Esophagus muscularis mucosa (tissue), 4 donors: ENCODE data around the gene BCAS3. TPM values are rescaled to one million over a fixed set of nuclear protein-coding genes. Genes with fewer than 3 reads are reported as not detected.

Source experiments
- DNase-seq: peaks from one replicate; pipeline ENCODE4 v3.0.0-alpha.2; 2017; ENCODE audit errors: extremely low spot score
- H3K27ac ChIP-seq, 4 donors: fragments of 200-600 bp; sonication (generic); replicated peaks in 1 of 4; 1 replicate in 3 of 4; 2 replicates in 1 of 4; pipeline ENCODE4 v1.5.1; 2016 to 2019; ENCODE audit warnings: mild to moderate bottlenecking in 1 of 4
- H3K27me3 ChIP-seq, 4 donors: fragments of 200-600 bp; sonication (generic); one replicate each; pipeline versions ENCODE4 v1.5.1 to v1.6.0; 2016 to 2019
- H3K36me3 ChIP-seq, 4 donors: fragments of 200-600 bp; sonication (generic); one replicate each; pipeline ENCODE4 v1.5.1; 2016 to 2019
- H3K4me1 ChIP-seq, 4 donors: fragments of 200-600 bp; sonication (generic); one replicate each; pipeline ENCODE4 v1.5.1; 2016 to 2019
- H3K4me3 ChIP-seq, 4 donors: fragments of 200-600 bp; sonication (generic); 1 replicate in 2 of 4; 2 replicates in 2 of 4; pipeline ENCODE4 v1.5.1; 2016 to 2019; ENCODE audit warnings: mild to moderate bottlenecking in 4 of 4, moderate library complexity in 1 of 4
- H3K9me3 ChIP-seq, 4 donors: fragments of 200-600 bp; sonication (generic); 1 replicate in 3 of 4; 2 replicates in 1 of 4; pipeline ENCODE4 v1.5.1; 2016 to 2019
- CTCF ChIP-seq, 3 experiments: fragments of 200-600 bp in 2 of 3; fragments of 450-650 bp in 1 of 3; sonication (generic) in 2 of 3; IDR thresholded peaks; one replicate each; pipeline ENCODE4 v1.5.1; 2017 to 2019; ENCODE audit warnings: antibody characterized with exemption in 3 of 3, mild to moderate bottlenecking in 2 of 3, moderate library complexity in 1 of 3
- EP300 ChIP-seq: sonication (generic); formaldehyde crosslinking; IDR thresholded peaks from one replicate; pipeline ENCODE4 v1.6.1; 2017; ENCODE audit warnings: antibody characterized with exemption
- POLR2A ChIP-seq: fragments of 450-650 bp; IDR thresholded peaks from one replicate; pipeline ENCODE4 v1.6.1; 2017; ENCODE audit warnings: antibody characterized with exemption, moderate library complexity, mild to moderate bottlenecking, low read depth
- POLR2AphosphoS5 ChIP-seq, 2 donors: sonication (generic); formaldehyde crosslinking; IDR thresholded peaks; one replicate each; pipeline ENCODE4 v1.6.1; 2017; ENCODE audit warnings: antibody characterized with exemption in 2 of 2
- WGBS: methylation state at CpG from one replicate; pipeline ENCODE4 v1.1.5; 2018; 5-methylcytosine and 5-hydroxymethylcytosine counted together
- intact Hi-C: fragments of 100-400 bp; cut with DNase I; formaldehyde crosslinking; loops from one replicate; pipeline ENCODE4 v1.15.1; 2023
- total RNA-seq, 4 donors: library from RNA; depleted of rRNA; stranded (reverse); fragments of >200 nt; gene quantifications; one replicate each; pipeline versions ENCODE4 v1.1.0 to v1.2.1, GENCODE V29; 2016

BCAS3 gene
- total RNA-seq, 4 donors from 2014 or later, result 17.4 to 25.7 (median 19.5) TPM

DNA sequence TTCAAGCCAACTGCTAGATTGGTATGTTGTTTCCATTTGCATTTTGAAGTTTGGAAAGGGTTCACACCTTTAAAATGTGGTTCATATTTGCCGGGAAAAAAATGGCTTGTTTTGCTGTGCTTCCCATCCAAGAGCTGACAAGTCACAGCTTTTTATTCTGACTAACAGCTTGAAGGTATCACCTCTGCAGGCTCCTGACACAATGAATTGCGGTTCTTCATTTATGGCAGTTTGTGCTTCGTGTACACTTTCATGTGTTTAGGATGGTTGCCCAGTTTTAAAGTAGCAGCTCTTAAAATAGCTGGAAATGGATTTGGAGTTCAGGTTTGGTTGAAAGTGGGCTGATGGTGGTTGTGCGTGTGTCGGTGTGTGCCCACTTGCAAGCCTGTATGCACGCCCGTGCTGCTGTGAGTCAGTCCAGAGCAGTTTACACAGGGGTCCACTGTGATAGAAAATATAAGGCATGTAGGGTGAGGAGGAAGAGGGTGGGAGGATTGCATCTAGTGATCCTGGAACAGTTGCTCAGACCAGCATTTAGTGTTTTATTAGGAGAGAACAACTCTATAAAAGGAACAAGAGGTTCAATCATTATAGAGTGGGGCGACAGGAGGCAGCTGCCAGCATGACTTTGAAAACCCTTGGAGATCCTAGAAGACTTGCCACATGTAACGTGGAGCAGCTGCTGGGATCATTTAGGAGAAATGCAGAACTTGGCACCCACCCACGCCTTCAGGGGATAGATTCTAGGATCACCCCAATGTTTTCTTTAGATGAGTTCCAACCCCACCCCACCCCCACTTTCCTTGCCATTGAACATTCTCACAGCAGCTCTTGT, 614.0 kb downstream of the BCAS3 start:
- DNase-seq, result no peak

GRCh38 chr17:61294286-61294685, 616.6 kb downstream of the BCAS3 start:
- H3K27ac ChIP-seq, result peak overlapping the region; percentile 8 to 62 (median 32)
- intact Hi-C loops, result no loop called here
- no peak for TF ChIP-seq CTCF (IDR thresholded peaks at IDR 0.05)
- no peak for TF ChIP-seq POLR2AphosphoS5 (IDR thresholded peaks at IDR 0.05)
- TF ChIP-seq POLR2A, result no peak
- TF ChIP-seq EP300, result no peak
- no peaks in the 10 kb centered on the region for H3K9me3 ChIP-seq
- WGBS, result 81% methylated on average over 2 of the region's 2 CpGs
- no peaks in the 10 kb centered on the region for H3K36me3 ChIP-seq
- H3K4me3 ChIP-seq, result no peak overlapping the region
- peaks cover 12 to 45% (median 44%) of the 10 kb centered on the region in 4 donors for H3K4me1 ChIP-seq
- DNase-seq, result no peak
- H3K27me3 ChIP-seq, result no peaks in the 10 kb centered on the region

More for the DNA sequence above, 614.0 kb downstream of the BCAS3 start:
- peaks cover 17 to 61% (median 51%) of the 10 kb centered on the region in 4 donors for H3K4me1 ChIP-seq
- no peaks in the 10 kb centered on the region for H3K27me3 ChIP-seq
- 31% methylated on average over 10 of the region's 10 CpGs for WGBS
- H3K9me3 ChIP-seq, result no peaks in the 10 kb centered on the region
- H3K27ac ChIP-seq, result peak overlapping the region; percentile 31 to 63 (median 56)
- intact Hi-C loops, result no loop called here
- no peak for TF ChIP-seq EP300
- TF ChIP-seq POLR2AphosphoS5 (IDR thresholded peaks at IDR 0.05), result peak; percentile 42 to 51
- TF ChIP-seq CTCF (IDR thresholded peaks at IDR 0.05), result no peak
- no peak overlapping the region for H3K4me3 ChIP-seq
- no peaks in the 10 kb centered on the region for H3K36me3 ChIP-seq

GRCh38 chr17:61294777-61295176, 617.1 kb downstream of the BCAS3 start:
- intact Hi-C loops, result loop anchor here (5.0 kb wide), 1 partner anchor 42 kb away; no protein-coding TSS in a partner anchor
- no peaks in the 10 kb centered on the region for H3K27me3 ChIP-seq
- peak overlapping the region; percentile 24 to 62 (median 38) for H3K27ac ChIP-seq
- no peak overlapping the region for H3K4me3 ChIP-seq
- TF ChIP-seq POLR2AphosphoS5 (IDR thresholded peaks at IDR 0.05) (peak in 1 of 2 donors; percentile 35), POLR2A (no peak), EP300 (no peak)
- no peaks in the 10 kb centered on the region for H3K9me3 ChIP-seq
- H3K36me3 ChIP-seq, result no peaks in the 10 kb centered on the region
- 50% methylated on average over 3 of the region's 3 CpGs for WGBS
- no peak for DNase-seq
- peaks cover 12 to 45% (median 44%) of the 10 kb centered on the region in 4 donors for H3K4me1 ChIP-seq

GRCh38 chr17:61296058-61296457, 618.4 kb downstream of the BCAS3 start:
- H3K4me3 ChIP-seq, result no peak overlapping the region
- H3K27ac ChIP-seq, result no peak overlapping the region
- H3K27me3 ChIP-seq, result no peaks in the 10 kb centered on the region
- TF ChIP-seq CTCF (IDR thresholded peaks at IDR 0.05) (no peak), POLR2AphosphoS5 (IDR thresholded peaks at IDR 0.05) (no peak), POLR2A (no peak), EP300 (no peak)
- DNase-seq, result no peak
- H3K4me1 ChIP-seq, result peaks cover 13 to 43% (median 42%) of the 10 kb centered on the region in 4 donors
- H3K9me3 ChIP-seq, result no peaks in the 10 kb centered on the region
- no peaks in the 10 kb centered on the region for H3K36me3 ChIP-seq
- intact Hi-C loops, result loop anchor here (5.0 kb wide), 1 partner anchor 44 kb away; no protein-coding TSS in a partner anchor
- WGBS, result 96% methylated on average over 2 of the region's 2 CpGs
